Cortex of kidney (tissue), 1 donor: ENCODE measurements around the gene ZYG11B.
"Not testable (repeated sequence)": the region's sequence is repeated elsewhere in the genome, so short reads cannot be mapped to it uniquely, and the experiment has no call there.

Source experiments
- DNase-seq: peaks from one replicate; lab custom pipeline; 2025; lab: John Stamatoyannopoulos, UW

Gene ZYG11B

DNA sequence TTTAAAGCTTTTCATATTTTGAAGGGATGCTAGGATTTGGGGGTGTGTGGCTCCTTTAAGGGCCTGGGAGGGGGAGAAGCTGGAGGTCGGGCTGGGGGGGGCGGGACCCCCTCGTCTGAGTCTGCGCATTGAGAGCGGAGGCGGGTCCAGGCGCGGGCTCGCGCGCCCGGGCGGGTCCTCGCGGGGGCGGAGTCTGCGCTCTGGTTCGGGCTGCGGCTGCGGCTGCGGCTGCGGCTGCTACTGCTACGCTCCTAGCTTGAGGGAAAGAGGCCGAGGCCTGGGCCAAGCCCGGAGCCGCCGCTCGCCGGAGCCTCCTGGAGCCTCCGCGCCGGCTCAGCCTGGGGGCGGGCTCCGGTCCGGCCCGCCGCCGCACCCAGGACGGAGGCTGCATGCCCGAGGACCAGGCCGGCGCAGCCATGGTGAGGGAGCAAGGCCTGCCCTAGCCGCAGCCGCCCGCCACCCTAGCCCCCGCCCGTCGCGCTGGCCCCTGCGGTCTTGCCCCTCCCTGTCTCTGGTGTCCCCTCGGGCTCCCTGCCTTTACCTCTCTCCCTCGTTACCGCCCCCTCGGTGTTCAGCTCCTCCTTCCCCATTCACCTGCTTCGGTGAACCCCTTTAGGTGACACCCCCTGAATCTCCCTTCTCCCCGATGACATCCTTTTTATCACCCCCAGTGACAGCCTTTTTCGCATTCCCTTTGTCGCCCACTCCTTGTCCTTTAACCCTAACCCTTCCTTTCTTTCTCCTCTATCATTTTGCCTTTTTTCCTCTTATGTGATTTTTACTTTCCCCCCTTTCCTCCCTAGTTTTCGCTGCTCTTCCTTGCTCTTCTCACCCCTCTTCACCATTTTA is at the start of gene ZYG11B:
TSS of gene ZYG11B (plus strand) at position 189 of the 849 bp plus-strand sequence. CDS start at position 390, 201 bp downstream.
- peak; percentile 29 for DNase-seq

GRCh38 chr1:52677076-52677806 is 49.0 kb upstream of the ZYG11B start:
- no peak for DNase-seq

DNA sequence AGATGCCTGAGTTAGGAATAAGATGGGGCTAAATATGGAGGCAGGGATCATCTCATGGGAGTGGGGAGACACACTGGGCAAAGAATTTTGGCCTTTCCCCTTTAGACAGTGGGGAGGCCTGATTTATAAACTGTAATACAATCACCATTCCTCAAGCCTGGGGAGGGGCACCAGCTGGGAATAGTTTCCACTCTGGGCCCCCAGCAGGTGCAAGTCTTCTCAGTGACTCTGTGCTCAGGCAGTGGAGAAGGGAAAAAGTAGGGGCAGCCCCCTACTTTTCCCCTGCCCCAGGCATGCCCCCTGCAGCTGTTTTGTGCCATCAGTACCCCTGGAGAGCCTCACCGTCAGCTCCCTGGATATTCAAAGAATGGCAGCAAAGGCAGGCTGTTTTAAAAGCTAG is 47.2 kb upstream of the ZYG11B start:
- no peak for DNase-seq

- DNase-seq, result no peak
Observed at GRCh38 chr1:52679498-52679897, 46.8 kb upstream of the ZYG11B start.

GRCh38 chr1:52680353-52680752 is 45.9 kb upstream of the ZYG11B start:
- DNase-seq, result no peak

DNA sequence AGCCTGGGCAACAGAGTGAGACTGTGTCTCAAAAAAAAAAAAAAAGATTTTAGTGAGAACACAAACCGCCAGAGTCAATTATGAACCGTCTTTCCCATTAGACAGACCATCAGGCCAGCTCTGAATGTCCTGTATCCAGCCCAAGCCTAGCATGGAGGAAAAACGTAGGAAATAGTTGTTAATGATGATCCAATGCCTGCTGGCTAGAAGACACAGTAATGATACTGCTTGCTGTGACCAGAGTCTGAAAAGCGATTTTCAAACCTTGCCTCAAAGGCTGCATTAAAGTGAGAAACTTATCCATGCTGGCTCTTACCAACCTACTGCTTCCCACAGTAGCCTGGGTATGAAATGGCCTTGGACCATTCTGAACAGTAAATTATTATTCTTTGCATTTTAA is 45.1 kb upstream of the ZYG11B start:
- no peak for DNase-seq

GRCh38 chr1:52683367-52683940 is 42.8 kb upstream of the ZYG11B start:
- DNase-seq, result no peak

DNA sequence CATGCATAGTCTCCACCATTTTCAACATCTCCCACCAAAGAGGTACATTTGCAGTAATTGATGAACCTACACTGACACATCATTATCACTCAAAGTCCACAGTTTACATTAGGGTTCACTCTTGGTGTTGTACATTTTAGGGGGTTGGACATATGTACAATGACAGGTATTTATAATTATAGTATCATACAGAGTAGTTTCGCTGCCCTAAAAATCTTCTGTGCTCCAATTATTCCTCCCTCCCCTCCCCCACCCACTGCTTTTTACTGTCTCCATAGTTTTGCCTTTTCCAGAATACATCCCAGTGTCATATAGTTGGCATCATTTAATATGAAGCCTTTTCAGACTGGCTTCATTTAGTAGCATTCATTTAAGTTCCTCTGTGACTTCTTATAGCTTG is 41.7 kb upstream of the ZYG11B start:
- DNase-seq, result no peak

GRCh38 chr1:52686261-52686751 is 39.9 kb upstream of the ZYG11B start:
- DNase-seq, result not testable (repeated sequence)

GRCh38 chr1:52686830-52687229 is 39.4 kb upstream of the ZYG11B start:
- DNase-seq, result no peak

GRCh38 chr1:52691821-52692220 is 34.4 kb upstream of the ZYG11B start:
- DNase-seq, result no peak

DNA sequence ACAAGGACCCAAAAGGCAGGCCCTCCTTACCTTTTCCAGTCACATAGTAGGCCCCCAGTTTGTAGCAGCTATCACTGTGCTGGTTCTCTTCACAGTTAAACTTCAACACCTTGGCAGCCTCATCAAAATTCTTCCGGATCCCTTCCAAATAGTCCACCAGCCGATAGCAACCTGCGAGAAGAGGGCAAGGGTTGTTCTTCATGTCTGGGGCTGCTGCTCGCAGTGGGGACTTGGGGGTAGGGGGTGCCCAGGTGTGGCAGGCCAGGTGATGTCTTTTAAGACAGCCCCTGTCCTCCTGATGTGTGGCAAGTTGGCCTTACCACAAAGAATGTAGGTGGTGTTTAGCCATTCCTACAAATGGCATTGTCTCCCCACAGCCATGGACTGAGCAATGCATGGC is 33.6 kb upstream of the ZYG11B start:
- DNase-seq, result no peak

- DNase-seq, result not testable (repeated sequence)
Observed at GRCh38 chr1:52693351-52693750, 32.9 kb upstream of the ZYG11B start.

GRCh38 chr1:52693843-52694242 is 32.4 kb upstream of the ZYG11B start:
- DNase-seq, result no peak

GRCh38 chr1:52695627-52696026 is 30.6 kb upstream of the ZYG11B start:
- no peak for DNase-seq

DNA sequence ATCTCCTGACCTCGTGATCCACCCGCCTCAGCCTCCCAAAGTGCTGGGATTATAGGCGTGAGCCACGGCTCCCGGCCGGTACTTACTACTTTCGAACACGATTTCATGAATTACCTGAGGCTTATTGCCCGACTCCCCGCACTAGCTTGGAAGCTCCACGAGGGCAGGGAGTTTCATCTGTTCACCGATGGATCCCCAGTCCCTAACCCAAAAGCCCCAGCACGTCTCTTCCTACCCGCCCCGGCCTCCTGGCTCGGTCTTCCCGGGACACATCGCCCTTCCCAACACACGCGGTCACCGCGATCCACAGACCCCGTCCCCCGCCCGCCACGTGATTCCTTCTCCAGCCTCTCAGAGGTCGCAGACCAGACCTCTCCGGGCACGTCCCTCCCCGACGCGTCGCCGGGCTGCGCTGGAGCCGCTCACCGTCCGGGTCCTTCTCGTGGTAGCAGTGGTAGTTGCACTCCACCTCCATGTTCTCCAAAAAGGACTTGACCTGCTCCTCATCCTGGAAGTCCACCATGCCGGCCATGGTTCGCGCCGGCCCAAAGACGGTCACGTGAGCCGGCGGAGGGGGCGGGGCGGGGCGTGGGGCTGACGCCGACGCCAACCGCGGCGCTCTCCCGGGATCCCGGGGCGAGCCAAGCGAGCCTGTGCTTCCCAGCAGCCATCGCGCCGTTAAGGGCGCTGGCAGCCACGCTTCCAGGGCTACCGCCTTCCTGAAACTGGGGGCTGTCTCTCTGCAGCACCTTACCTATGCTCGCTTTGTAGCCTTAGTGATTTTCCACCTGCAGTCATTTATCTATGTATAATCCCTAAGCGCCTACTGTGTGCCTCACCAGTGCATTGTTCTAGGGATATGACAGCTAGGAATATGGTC is 28.2 kb upstream of the ZYG11B start, which contains the start of gene COA7:
TSS of gene COA7 (minus strand) at position 553 of the 880 bp plus-strand sequence. CDS start at position 532, 21 bp downstream.
- DNase-seq, result peak; percentile 31

DNA sequence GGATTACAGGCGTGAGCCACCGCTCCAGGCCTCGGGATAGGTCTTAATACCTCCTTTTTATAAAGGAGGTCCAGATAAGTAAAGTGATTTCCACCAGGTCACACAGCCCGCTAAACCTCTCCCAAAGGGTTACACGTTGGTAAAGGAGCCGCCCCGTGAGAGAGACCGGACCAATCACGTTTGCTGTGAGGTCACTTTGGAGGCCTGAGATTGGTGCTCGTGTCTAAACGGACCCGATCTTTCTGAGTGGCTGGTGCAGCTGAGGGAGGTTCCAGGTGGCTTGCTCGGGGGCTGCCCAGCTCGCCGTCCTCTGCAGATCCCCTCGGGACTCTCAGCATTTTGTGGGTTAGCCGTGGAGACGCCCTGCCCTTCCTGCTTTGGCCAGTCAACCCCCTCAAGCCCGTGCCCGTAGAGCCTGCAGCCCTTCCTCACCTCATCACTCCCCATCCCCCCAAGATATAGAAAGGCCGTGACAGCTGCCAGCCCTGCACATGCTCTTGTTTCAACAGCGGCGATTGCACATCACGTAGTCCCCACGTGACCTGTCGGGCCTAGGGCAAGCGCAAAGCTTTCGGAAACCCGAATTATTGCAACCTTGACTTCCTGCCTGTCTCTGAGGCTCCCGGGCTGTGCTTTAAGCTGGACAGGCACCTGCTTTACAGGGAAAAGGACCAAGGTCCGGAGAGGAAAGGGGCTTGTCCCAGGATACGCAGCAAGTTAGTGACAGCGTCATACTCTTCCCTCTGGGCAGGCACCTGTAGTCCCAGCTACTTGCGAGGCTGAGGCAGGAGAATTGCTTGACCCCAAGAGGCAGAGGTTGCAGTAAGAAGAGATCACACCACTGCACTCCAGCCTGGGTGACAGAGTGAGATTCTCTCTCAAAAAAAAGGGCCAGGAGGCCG is 23.1 kb upstream of the ZYG11B start:
- DNase-seq, result no peak

GRCh38 chr1:52706136-52706670 is 20.1 kb upstream of the ZYG11B start:
- no peak for DNase-seq

- no peak for DNase-seq
Observed at GRCh38 chr1:52706941-52707926, 19.0 kb upstream of the ZYG11B start.
